Measurements from ENCODE around the gene PRDM1. TPM values are rescaled to one million over a fixed set of nuclear protein-coding genes. Genes with fewer than 3 reads are reported as not detected.

PRDM1 gene
- total RNA-seq: 3.7 and 8.0 TPM in 2 replicates

DNA sequence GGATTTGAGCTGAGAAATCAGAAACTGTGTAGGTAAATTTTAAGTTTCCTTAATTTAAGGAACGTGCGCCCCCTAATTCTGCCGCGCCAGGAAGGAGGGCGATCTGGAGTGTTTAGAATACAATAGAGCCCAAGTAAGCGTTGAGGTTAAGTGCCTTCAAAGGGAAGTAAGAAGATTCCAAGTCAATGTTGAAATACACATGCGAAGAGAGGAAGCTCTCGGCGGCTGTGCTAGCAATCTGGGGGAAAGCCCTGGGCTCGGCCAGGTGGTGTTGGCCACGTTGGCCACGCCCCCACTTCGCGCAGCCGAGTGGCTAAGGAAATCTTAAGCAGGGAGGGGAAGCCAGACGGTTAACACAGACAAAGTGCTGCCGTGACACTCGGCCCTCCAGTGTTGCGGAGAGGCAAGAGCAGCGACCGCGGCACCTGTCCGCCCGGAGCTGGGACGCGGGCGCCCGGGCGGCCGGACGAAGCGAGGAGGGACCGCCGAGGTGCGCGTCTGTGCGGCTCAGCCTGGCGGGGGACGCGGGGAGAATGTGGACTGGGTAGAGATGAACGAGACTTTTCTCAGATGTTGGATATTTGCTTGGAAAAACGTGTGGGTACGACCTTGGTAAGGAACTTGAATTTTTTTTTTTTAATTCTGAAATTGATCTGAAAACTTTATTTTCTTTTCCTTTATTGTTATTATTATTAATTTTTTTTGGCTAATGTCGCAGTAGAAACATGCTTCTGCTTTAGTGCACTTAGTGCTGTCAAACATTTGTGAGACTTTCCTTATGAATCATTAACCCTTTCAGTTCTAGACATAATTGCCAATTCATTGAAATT, at the start of gene PRDM1:
PRDM1 (plus strand) TSS at position 353 of the 830 bp plus-strand sequence; CDS start at position 571, 218 bp downstream.

Other genes with a start within 250 kb of the PRDM1 start
- 56.8 and 61.8 TPM in 2 replicates for gene ATG5, start 239.4 kb downstream of the PRDM1 start, total RNA-seq

Data from smooth muscle cell of the umbilical artery (primary cell).